H1 (cell line): ENCODE measurements around the gene HOXD4. TPM values are rescaled to one million over a fixed set of nuclear protein-coding genes. Genes with fewer than 3 reads are reported as not detected.
A peak's percentile ranks its signal among the peaks of the same experiment; 100 is the strongest.

Experiments used
- CTCF ChIA-PET: fragments of 300-600 bp; sonication (Branson Sonifier 250); formaldehyde crosslinking; loops from one replicate; lab custom pipeline; 2021; ENCODE audit not compliant: partially characterized antibody; lab: Charles Lee
- POLR2A ChIA-PET: fragments of 300-600 bp; sonication (Branson Sonifier 250); formaldehyde crosslinking; loops from one replicate; lab custom pipeline; 2021; ENCODE audit warnings: inconsistent platforms; ENCODE audit not compliant: partially characterized antibody; lab: Charles Lee
- DNase-seq, 2 experiments: peaks; one replicate each; pipeline versions ENCODE4 v3.0.0 to v3.0.0-alpha.2; 2010 to 2022; ENCODE audit warnings: low spot score in 2 of 2, low read depth in 1 of 2, mixed read lengths in 1 of 2
- FAIRE-seq: peaks from 2 replicates; lab custom pipeline; 2011; peaks lifted over from hg19 to GRCh38; lab: Jason Lieb, UNC
- H2AFZ ChIP-seq: 2 replicates; pipeline ENCODE4 v1.8.1; 2012; ENCODE audit warnings: low read length, inconsistent platforms
- H2AK5ac ChIP-seq: 2 replicates; pipeline ENCODE4 v1.6.1; 2013; ENCODE audit warnings: low read depth, low read length
- H2BK120ac ChIP-seq: replicated peaks from 2 replicates; pipeline ENCODE3; 2013; ENCODE audit warnings: low read depth, low read length, inconsistent platforms
- H2BK12ac ChIP-seq: 2 replicates; pipeline ENCODE4 v1.6.1; 2013; ENCODE audit warnings: low read depth, low read length
- H2BK15ac ChIP-seq: 2 replicates; pipeline ENCODE4 v1.6.1; 2013; ENCODE audit warnings: low read length
- H2BK20ac ChIP-seq: 2 replicates; pipeline ENCODE4 v1.6.1; 2013; ENCODE audit warnings: low read length
- H2BK5ac ChIP-seq: 2 replicates; pipeline ENCODE4 v1.6.1; 2013; ENCODE audit warnings: low read depth, low read length
- H3K14ac ChIP-seq: 2 replicates; pipeline ENCODE4 v1.6.1; 2013; ENCODE audit warnings: inconsistent platforms; ENCODE audit not compliant: insufficient read length
- H3K18ac ChIP-seq: 2 replicates; pipeline ENCODE4 v1.6.1; 2013; ENCODE audit warnings: low read length; ENCODE audit errors: extremely low read depth
- H3K23ac ChIP-seq: 2 replicates; pipeline ENCODE4 v1.6.1; 2013; ENCODE audit warnings: inconsistent platforms; ENCODE audit not compliant: insufficient read length
- H3K23me2 ChIP-seq: 2 replicates; pipeline ENCODE4 v1.6.1; 2013; ENCODE audit warnings: low read depth, low read length
- H3K27ac ChIP-seq: 2 replicates; pipeline ENCODE4 v1.6.1; 2011; ENCODE audit warnings: low read depth, low read length, inconsistent platforms
- H3K27me3 ChIP-seq, 4 experiments: replicated peaks in 1 of 4; 1 replicate in 1 of 4; 2 replicates in 3 of 4; pipeline versions ENCODE4 v1.6.1 to v1.8.1; 2011 to 2013; ENCODE audit warnings: low read length in 3 of 4, mild to moderate bottlenecking in 3 of 4, inconsistent platforms in 2 of 4, mixed read lengths in 2 of 4, moderate library complexity in 1 of 4; ENCODE audit not compliant: control insufficient read depth in 3 of 4, insufficient read depth in 3 of 4; ENCODE audit errors: extremely low read depth in 1 of 4
- H3K36me3 ChIP-seq, 4 experiments: 2 replicates each; pipeline versions ENCODE4 v1.6.1 to v1.8.1; 2011 to 2013; ENCODE audit warnings: mild to moderate bottlenecking in 4 of 4, low read length in 3 of 4, moderate library complexity in 2 of 4, control low read depth in 1 of 4, inconsistent platforms in 1 of 4; ENCODE audit not compliant: insufficient read depth in 4 of 4, control insufficient read depth in 2 of 4
- H3K4ac ChIP-seq: replicated peaks from 2 replicates; pipeline ENCODE3; 2013; ENCODE audit warnings: low read length, low read depth, mixed read lengths, inconsistent platforms; ENCODE audit not compliant: insufficient read length
- H3K4me1 ChIP-seq, 4 experiments: replicated peaks in 1 of 4; 1 replicate in 1 of 4; 2 replicates in 3 of 4; pipeline versions ENCODE4 v1.6.1 to v1.8.1; 2011 to 2013; ENCODE audit warnings: low read length in 3 of 4, inconsistent platforms in 2 of 4, mixed read lengths in 1 of 4; ENCODE audit not compliant: insufficient read depth in 4 of 4, control insufficient read depth in 3 of 4
- H3K4me2 ChIP-seq, 2 experiments: 2 replicates each; pipeline versions ENCODE4 v1.6.1 to v1.8.1; 2011 to 2013; ENCODE audit warnings: low read depth in 2 of 2, low read length in 2 of 2, control low read depth in 1 of 2, inconsistent platforms in 1 of 2, mild to moderate bottlenecking in 1 of 2; ENCODE audit not compliant: insufficient read depth in 1 of 2
- H3K4me3 ChIP-seq, 4 experiments: fragments of 200-600, 300-600 bp in 1 of 4; sonication (generic), shearing (Covaris generic), sonication (Bioruptor Twin) in 1 of 4; 2 replicates each; pipeline versions ENCODE4 v1.5.1 to v1.8.1; 2011 to 2016; ENCODE audit warnings: low read length in 4 of 4, low read depth in 3 of 4, control low read depth in 2 of 4, inconsistent platforms in 2 of 4, mild to moderate bottlenecking in 2 of 4, mixed read lengths in 1 of 4, moderate library complexity in 1 of 4; ENCODE audit not compliant: insufficient read depth in 2 of 4; ENCODE audit errors: extremely low read depth in 1 of 4
- H3K56ac ChIP-seq: replicated peaks from 2 replicates; pipeline ENCODE3; 2013; ENCODE audit warnings: low read depth, mild to moderate bottlenecking, mixed read lengths, low read length, inconsistent platforms; ENCODE audit not compliant: insufficient read length
- H3K79me1 ChIP-seq: 2 replicates; pipeline ENCODE4 v1.6.1; 2013; ENCODE audit warnings: low read depth, low read length, control low read depth
- H3K79me2 ChIP-seq, 2 experiments: 2 replicates each; pipeline versions ENCODE4 v1.6.1 to v1.8.1; 2012 to 2013; ENCODE audit warnings: low read length in 2 of 2, mild to moderate bottlenecking in 2 of 2, inconsistent platforms in 1 of 2; ENCODE audit not compliant: insufficient read depth in 2 of 2, control insufficient read depth in 1 of 2
- H3K9ac ChIP-seq, 4 experiments: replicated peaks in 1 of 4; 1 replicate in 1 of 4; 2 replicates in 3 of 4; pipeline versions ENCODE4 v1.6.1 to v1.8.1; 2011 to 2013; ENCODE audit warnings: low read depth in 3 of 4, low read length in 3 of 4, control low read depth in 2 of 4, mild to moderate bottlenecking in 2 of 4, moderate library complexity in 2 of 4, inconsistent platforms in 1 of 4; ENCODE audit errors: extremely low read depth in 1 of 4
- H3K9me3 ChIP-seq, 2 experiments: 2 replicates each; pipeline versions ENCODE4 v1.6.1 to v1.8.1; 2012 to 2013; ENCODE audit warnings: mild to moderate bottlenecking in 2 of 2, moderate library complexity in 2 of 2, control low read depth in 1 of 2, inconsistent platforms in 1 of 2, low read depth in 1 of 2, low read length in 1 of 2, mixed read lengths in 1 of 2; ENCODE audit not compliant: insufficient read depth in 2 of 2
- H4K20me1 ChIP-seq, 2 experiments: replicated peaks in 1 of 2; 2 replicates each; pipeline versions ENCODE3 to v1.8.1; 2011 to 2013; ENCODE audit warnings: inconsistent platforms in 2 of 2, low read length in 2 of 2, mild to moderate bottlenecking in 1 of 2; ENCODE audit not compliant: insufficient read depth in 2 of 2, control insufficient read depth in 1 of 2
- H4K5ac ChIP-seq: 2 replicates; pipeline ENCODE4 v1.6.1; 2013; ENCODE audit warnings: low read length, low read depth, mixed read lengths, inconsistent platforms; ENCODE audit not compliant: insufficient read length
- H4K8ac ChIP-seq: 2 replicates; pipeline ENCODE4 v1.8.0; 2013; ENCODE audit warnings: mild to moderate bottlenecking, moderate library complexity, low read length, inconsistent platforms; ENCODE audit not compliant: insufficient read depth; ENCODE audit errors: extremely low read depth
- H4K91ac ChIP-seq: replicated peaks from 2 replicates; pipeline ENCODE3; 2013; ENCODE audit warnings: low read length, mixed read lengths, inconsistent platforms; ENCODE audit not compliant: insufficient read length
- HDAC2 ChIP-seq, 2 experiments: fragments of 300-600 bp in 1 of 2; sonication (generic) in 1 of 2; IDR thresholded peaks; 2 replicates each; pipeline ENCODE4 v1.6.1; 2011 to 2012; ENCODE audit warnings: low read depth in 2 of 2, low read length in 2 of 2, mild to moderate bottlenecking in 2 of 2, moderate library complexity in 2 of 2, borderline replicate concordance in 1 of 2, inconsistent platforms in 1 of 2
- JUND ChIP-seq: IDR thresholded peaks from 2 replicates; pipeline ENCODE4 v1.6.1; 2011; ENCODE audit warnings: mild to moderate bottlenecking, improper control_type of control experiment, low read length
- POLR2AphosphoS5 ChIP-seq: IDR thresholded peaks from 2 replicates; pipeline ENCODE4 v1.6.1; 2011; ENCODE audit warnings: low read depth, low read length
- SP4 ChIP-seq: IDR thresholded peaks from 2 replicates; pipeline ENCODE4 v1.6.1; 2012; ENCODE audit warnings: low read length, inconsistent platforms
- WGBS, 2 experiments: shearing (Covaris generic) in 1 of 2; methylation state at CpG; one replicate each; pipeline versions ENCODE4 v1.1.6 to v1.1.7; 2013 to 2015; ENCODE audit warnings: low lambda C conversion rate in 2 of 2, mixed read lengths in 2 of 2, inconsistent platforms in 1 of 2, low coverage in 1 of 2, missing lambda C conversion rate in 1 of 2; ENCODE audit not compliant: insufficient replicate concordance in 2 of 2, insufficient coverage in 1 of 2, insufficient read length in 1 of 2; ENCODE audit errors: extremely low coverage in 1 of 2, missing lambda C conversion rate in 1 of 2; 5-methylcytosine and 5-hydroxymethylcytosine counted together
- long read RNA-seq, 2 experiments: library from RNA in 1 of 2; library from capped mRNA in 1 of 2; stranded (forward); transcript quantifications; one replicate each; pipeline ENCODE4 v2.0.0, GENCODE V29; 2021; ENCODE audit warnings: inconsistent platforms in 1 of 2
- polyA minus RNA-seq, 3 experiments: library from RNA; depleted of rRNA, polyadenylated mRNA; stranded (reverse); fragments of >200 nt; gene quantifications; 1 replicate in 2 of 3; 2 replicates in 1 of 3; pipeline ENCODE4 v1.2.3, GENCODE V29; 2011
- polyA plus RNA-seq, 7 experiments: library from polyadenylated mRNA; depleted of rRNA in 3 of 7; stranded (reverse) in 5 of 7; unstranded in 2 of 7; fragments of >200 nt in 5 of 7; fragments of 200-250 nt in 2 of 7; gene quantifications; 1 replicate in 5 of 7; 2 replicates in 1 of 7; 4 replicates in 1 of 7; pipeline versions ENCODE4 v1.2.1 to v1.2.3, GENCODE V29; 2011 to 2013; ENCODE audit warnings: missing spikeins in 2 of 7, mixed read lengths in 2 of 7
- total RNA-seq: library from RNA; stranded (reverse); fragmentation: NEBNext Ultra II Directional; extraction: Animal tissue kit (Norgen Biotek cat#: 25700); gene quantifications from 2 replicates; pipeline ENCODE4 v1.2.1, GENCODE V29; 2021

Gene HOXD4
- total RNA-seq = not detected in 2 replicates
- not detected in 2 replicates for polyA plus RNA-seq (2011; rRNA removed)
- polyA plus RNA-seq (2011; cell fraction: cytosol; rRNA removed) = not detected
- not detected for polyA plus RNA-seq (2011; cell fraction: nucleus; rRNA removed)
- not detected in 4 replicates for polyA plus RNA-seq (2012, experiment 1 of 2)
- polyA plus RNA-seq (2012, experiment 2 of 2) = not detected
- not detected for polyA plus RNA-seq (2013, experiment 1 of 2)
- polyA plus RNA-seq (2013, experiment 2 of 2) = not detected
- not detected in 2 replicates for polyA minus RNA-seq (2011; rRNA and poly(A)+ RNA removed)
- not detected for polyA minus RNA-seq (2011; cell fraction: cytosol; rRNA and poly(A)+ RNA removed)
- not detected for polyA minus RNA-seq (2011; cell fraction: nucleus; rRNA and poly(A)+ RNA removed)
- long read RNA-seq, experiment 1 = 0 reads
- long read RNA-seq, experiment 2 = 0 reads

DNA sequence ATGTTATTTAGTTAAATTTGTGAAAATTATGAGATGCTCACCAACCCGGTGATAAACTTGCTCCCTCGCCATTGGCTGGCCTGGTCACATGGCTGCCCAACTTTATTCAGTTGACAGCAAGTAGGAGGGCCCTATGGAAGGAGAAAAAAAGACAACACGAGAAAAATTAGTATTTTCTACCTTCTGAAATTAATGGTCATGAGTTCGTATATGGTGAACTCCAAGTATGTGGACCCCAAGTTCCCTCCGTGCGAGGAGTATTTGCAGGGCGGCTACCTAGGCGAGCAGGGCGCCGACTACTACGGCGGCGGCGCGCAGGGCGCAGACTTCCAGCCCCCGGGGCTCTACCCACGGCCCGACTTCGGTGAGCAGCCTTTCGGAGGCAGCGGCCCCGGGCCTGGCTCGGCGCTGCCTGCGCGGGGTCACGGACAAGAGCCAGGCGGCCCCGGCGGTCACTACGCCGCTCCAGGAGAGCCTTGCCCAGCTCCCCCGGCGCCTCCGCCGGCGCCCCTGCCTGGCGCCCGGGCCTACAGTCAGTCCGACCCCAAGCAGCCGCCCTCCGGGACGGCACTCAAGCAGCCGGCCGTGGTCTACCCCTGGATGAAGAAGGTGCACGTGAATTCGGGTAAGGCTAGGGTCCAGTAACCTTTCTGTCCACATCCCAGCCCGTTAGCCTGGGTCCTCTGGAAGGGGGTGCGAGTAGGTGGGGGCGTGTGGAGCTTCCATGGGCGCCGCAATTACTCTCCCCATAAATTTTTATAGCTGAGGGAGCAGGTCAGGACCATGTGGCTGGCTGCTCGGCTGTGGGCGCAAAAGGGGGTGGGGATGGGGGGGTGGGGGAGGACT, at the start of gene HOXD4:
HOXD4 (plus strand) TSS at position 109 of the 846 bp plus-strand sequence; CDS start at position 193, 84 bp downstream.
- H3K4me1 ChIP-seq = peaks cover 0 to 10% (median 2%) of the 10 kb centered on the region in 4 experiments; a peak in 4 of 7 replicates
- H3K23ac ChIP-seq = no peak within 1 kb of the TSS
- peak within 1 kb of the TSS in 1 of 4 experiments; percentile 45; a peak in 2 of 8 replicates for H3K4me3 ChIP-seq
- H3K18ac ChIP-seq = no peak within 1 kb of the TSS
- no peak within 1 kb of the TSS for H3K4ac ChIP-seq
- no peak within 1 kb of the TSS for H4K5ac ChIP-seq
- peak within 1 kb of the TSS; percentile 48 to 59 for H3K4me2 ChIP-seq
- H3K23me2 ChIP-seq = peaks cover 2% of the 10 kb centered on the region; the same call in 1 of the 2 replicates
- H4K91ac ChIP-seq = no peak within 1 kb of the TSS
- H3K27ac ChIP-seq = no peak within 1 kb of the TSS
- WGBS, 2 experiments = 5% methylated on average over 47 of the region's 55 CpGs; no CpG with 5 or more reads in 1 of the 2 experiments
- no peak within 1 kb of the TSS for H2AFZ ChIP-seq
- no peak within 1 kb of the TSS for H2BK15ac ChIP-seq
- no peak within 1 kb of the TSS for H2BK12ac ChIP-seq
- ChIA-PET POLR2A (interaction anchor here (1.3 kb wide), 1 partner anchor 11 kb away, joined by 3 read pairs; no protein-coding TSS in a partner anchor), CTCF (interaction anchor here (1.0 to 4.4 kb wide), 9 partner anchors 10 to 303 kb away, joined by 3 to 36 read pairs (median 10); no protein-coding TSS in a partner anchor)
- DNase-seq (peak in 1 of 2 experiments; percentile 60), FAIRE-seq (no peak)
- H4K20me1 ChIP-seq = peaks cover 15 to 45% of the 10 kb centered on the region in 2 experiments
- H3K56ac ChIP-seq = no peak within 1 kb of the TSS
- H3K27me3 ChIP-seq = peaks cover 97 to 100% (median 100%) of the 10 kb centered on the region in 4 experiments
- no peaks in the 10 kb centered on the region for H3K9me3 ChIP-seq
- no peak within 1 kb of the TSS for H2AK5ac ChIP-seq
- H3K79me1 ChIP-seq = no peaks in the 10 kb centered on the region
- peaks cover 0 to 11% (median 0%) of the 10 kb centered on the region in 4 experiments; a peak in 1 of 8 replicates for H3K36me3 ChIP-seq
- H4K8ac ChIP-seq = no peak within 1 kb of the TSS
- no peak within 1 kb of the TSS for H2BK120ac ChIP-seq
- H3K14ac ChIP-seq = no peak within 1 kb of the TSS
- no peak within 1 kb of the TSS for H2BK20ac ChIP-seq
- no peaks in the 10 kb centered on the region for H3K79me2 ChIP-seq
- H2BK5ac ChIP-seq = no peak within 1 kb of the TSS
- no peak within 1 kb of the TSS for H3K9ac ChIP-seq
- TF ChIP-seq HDAC2 (IDR thresholded peaks at IDR 0.05; ENCODE audit: borderline replicate concordance in 1 of 2, low read depth in 2 of 2, low read length in 2 of 2) = no peak
- no peak for TF ChIP-seq JUND
- no peak for TF ChIP-seq POLR2AphosphoS5
- no peak for TF ChIP-seq SP4
